K562 (cell line): ENCODE measurements around the gene NR6A1. TPM values are rescaled to one million over a fixed set of nuclear protein-coding genes. Genes with fewer than 3 reads are reported as not detected.

ENCODE experiments used
- ATAC-seq: fragments of 200-7000 bp; cut with Tn5 transposase; 3 replicates; pipeline ENCODE4 v1.9.1; 2020; ENCODE audit warnings: moderate library complexity
- BruUV-seq: library from RNA; stranded (reverse); fragments of 400-500 nt; replicated peaks from 2 replicates; lab custom pipeline; 2021; lab: Mats Ljungman, UMichigan
- CTCF ChIA-PET: fragments of 300-600 bp; formaldehyde crosslinking; extraction: SDS; loops from one replicate; lab custom pipeline; 2021; ENCODE audit warnings: low intra/inter-chr PET ratio; lab: Yijun Ruan, JAX
- POLR2A ChIA-PET: fragments of 300-600, 350-650 bp; sonication (Branson Sonifier 250); formaldehyde crosslinking; extraction: SDS; loops from one replicate; lab custom pipeline; 2021; ENCODE audit warnings: antibody characterized with exemption, inconsistent platforms; lab: Yijun Ruan, JAX
- DNase-seq, 4 experiments: peaks; one replicate each; pipeline versions ENCODE4 v3.0.0 to v3.0.0-alpha.2; 2011 to 2018; ENCODE audit warnings: low spot score in 3 of 4, mixed read lengths in 3 of 4; ENCODE audit errors: extremely low read depth in 1 of 4
- FAIRE-seq: peaks from 2 replicates; lab custom pipeline; 2011; peaks lifted over from hg19 to GRCh38; lab: Jason Lieb, UNC
- H2AFZ ChIP-seq: 2 replicates; pipeline ENCODE4 v1.6.0; 2011; ENCODE audit warnings: low read depth, low read length, control low read depth, inconsistent platforms
- H3K27ac ChIP-seq: fragments of 200-600 bp; 3 replicates; pipeline ENCODE4 v1.8.0; 2011; ENCODE audit warnings: low read depth, mild to moderate bottlenecking, control low read depth, inconsistent platforms, low read length, moderate library complexity, mixed read lengths; ENCODE audit errors: extremely low read depth
- H3K27me3 ChIP-seq, 2 experiments: fragments of 300-600 bp in 1 of 2; 2 replicates in 1 of 2; 3 replicates in 1 of 2; pipeline versions ENCODE4 v1.6.0 to v1.8.0; 2011; ENCODE audit warnings: inconsistent platforms in 2 of 2, low read length in 2 of 2, mild to moderate bottlenecking in 1 of 2, mixed read lengths in 1 of 2, moderate library complexity in 1 of 2; ENCODE audit not compliant: control insufficient read depth in 2 of 2, insufficient read depth in 2 of 2
- H3K36me3 ChIP-seq: fragments of 300-600 bp; 3 replicates; pipeline ENCODE4 v1.8.0; 2011; ENCODE audit warnings: mild to moderate bottlenecking, low read length, inconsistent platforms; ENCODE audit not compliant: control insufficient read depth, insufficient read depth
- H3K4me1 ChIP-seq, 2 experiments: fragments of 200-600 bp in 1 of 2; replicated peaks in 1 of 2; 2 replicates in 1 of 2; 3 replicates in 1 of 2; pipeline versions ENCODE4 v1.5.1 to v1.8.0; 2011; ENCODE audit warnings: inconsistent platforms in 2 of 2, low read length in 2 of 2, mild to moderate bottlenecking in 1 of 2, mixed read lengths in 1 of 2, moderate library complexity in 1 of 2; ENCODE audit not compliant: control insufficient read depth in 2 of 2, insufficient read depth in 2 of 2
- H3K4me2 ChIP-seq: 2 replicates; pipeline ENCODE4 v1.6.1; 2011; ENCODE audit warnings: low read length, control low read depth, inconsistent platforms, mixed read lengths; ENCODE audit not compliant: insufficient read depth
- H3K4me3 ChIP-seq: fragments of 200-600 bp; sonication (generic), shearing (Covaris generic); 2 replicates; pipeline ENCODE4 v1.5.1; 2016; ENCODE audit warnings: control low read depth, inconsistent platforms
- H3K79me2 ChIP-seq: fragments of 200-600 bp; 3 replicates; pipeline ENCODE4 v1.8.0; 2011; ENCODE audit warnings: low read length, inconsistent platforms; ENCODE audit not compliant: control insufficient read depth, insufficient read depth
- H3K9ac ChIP-seq, 2 experiments: 2 replicates each; pipeline versions ENCODE4 v1.6.0 to v1.6.1; 2011; ENCODE audit warnings: low read depth in 2 of 2, low read length in 2 of 2, control low read depth in 1 of 2, inconsistent platforms in 1 of 2, mild to moderate bottlenecking in 1 of 2, mixed read lengths in 1 of 2; ENCODE audit not compliant: insufficient read depth in 1 of 2
- H3K9me1 ChIP-seq: one replicate; pipeline ENCODE4 v1.6.0; 2011; ENCODE audit warnings: inconsistent platforms, mild to moderate bottlenecking, low read length, moderate library complexity; ENCODE audit not compliant: control insufficient read depth, insufficient read depth
- H3K9me3 ChIP-seq: replicated peaks from 2 replicates; pipeline ENCODE4 v1.5.1; 2011; ENCODE audit warnings: low read depth, low read length, inconsistent platforms; ENCODE audit not compliant: control insufficient read depth, insufficient read depth
- H4K20me1 ChIP-seq: replicated peaks from 2 replicates; pipeline ENCODE4 v1.6.1; 2011; ENCODE audit warnings: low read length, inconsistent platforms, mixed read lengths; ENCODE audit not compliant: control insufficient read depth, insufficient read depth
- FOXK1 ChIP-seq: sonication (generic); formaldehyde crosslinking; IDR thresholded peaks from 2 replicates; pipeline ENCODE4 v1.8.0; 2022; ENCODE audit warnings: missing genetic modification reagents, mild to moderate bottlenecking, borderline replicate concordance
- RBM39 ChIP-seq: fragments of 200-400 bp; formaldehyde crosslinking; optimal IDR thresholded peaks from 2 replicates; pipeline ENCODE3; 2018; ENCODE audit warnings: low read depth, low read length
- SREBF1 ChIP-seq: fragments of 150-350 bp; IDR thresholded peaks from 2 replicates; pipeline ENCODE4 v1.6.1; 2014; ENCODE audit warnings: antibody characterized with exemption, low read depth, low read length, borderline replicate concordance
- ZBTB34 ChIP-seq: fragments of 250-450 bp; sonication (Bioruptor Pico); IDR thresholded peaks from 2 replicates; pipeline ENCODE4 v1.8.0; 2021; ENCODE audit warnings: mild to moderate bottlenecking, moderate library complexity
- ZNF224 ChIP-seq: sonication (generic); formaldehyde crosslinking; IDR thresholded peaks from 2 replicates; pipeline ENCODE4 v1.8.0; 2022; ENCODE audit warnings: mild to moderate bottlenecking, missing genetic modification reagents
- ZNF318 ChIP-seq, 2 experiments: fragments of 450-650 bp; IDR thresholded peaks; 2 replicates each; pipeline ENCODE4 v1.6.1; 2016; ENCODE audit warnings: mild to moderate bottlenecking in 2 of 2, borderline replicate concordance in 1 of 2, low read depth in 1 of 2, moderate library complexity in 1 of 2
- ZNF644 ChIP-seq: fragments of 200-800 bp; sonication (Bioruptor generic); IDR thresholded peaks from 2 replicates; pipeline ENCODE4 v1.6.1; 2016; ENCODE audit warnings: low read depth, missing genetic modification characterization, missing compliant biosample characterization
- WGBS: fragments of 100-300 bp; shearing (Covaris generic); methylation state at CpG from one replicate; pipeline ENCODE4 v1.1.6; 2016; ENCODE audit warnings: low coverage, mixed read lengths; ENCODE audit not compliant: insufficient coverage; ENCODE audit errors: missing lambda C conversion rate; 5-methylcytosine and 5-hydroxymethylcytosine counted together
- in situ Hi-C: fragments of 300-500 bp; cut with MboI; formaldehyde crosslinking; loops from 4 replicates; pipeline ENCODE4 v1.15.0; 2018; ENCODE audit warnings: inconsistent platforms, mixed read lengths
- intact Hi-C: fragments of 100-400 bp; cut with micrococcal nuclease; formaldehyde crosslinking; loops from 2 replicates; pipeline ENCODE4 v1.14.2; 2022
- polyA plus RNA-seq, 8 experiments: library from polyadenylated mRNA; depleted of rRNA in 4 of 8; stranded (reverse) in 5 of 8; unstranded in 3 of 8; fragments of >200 nt; fragmentation: Nextera tagmentation in 2 of 8; fragmentation: Illumina TruSeq in 1 of 8; extraction: Ambion mirVana in 2 of 8; extraction: Trizol in 1 of 8; gene quantifications; 2 replicates each; pipeline versions ENCODE4 v1.2.1 to v1.2.3, GENCODE V29; 2011 to 2014; ENCODE audit warnings: inconsistent platforms in 1 of 8, missing spikeins in 1 of 8
- total RNA-seq, 7 experiments: library from RNA; depleted of rRNA in 6 of 7; stranded (reverse); fragments of >200 nt in 6 of 7; fragmentation: Illumina TruSeq in 2 of 7; extraction: Trizol in 2 of 7; gene quantifications; 2 replicates each; pipeline versions ENCODE4 v1.2.1 to v1.2.3, GENCODE V29; 2011 to 2021; ENCODE audit warnings: low replicate concordance in 1 of 7

NR6A1 gene
- total and polyA plus RNA-seq, 9 of the 15 experiments (the other 6 are each of a cell fraction or from before 2014, with no cell fraction given): 9.7 to 55.4 (median 28.3) TPM

- no peak for FAIRE-seq
- H3K9ac ChIP-seq: no peak overlapping the region
These were observed 85.9 kb downstream of the NR6A1 start for GRCh38 chr9:124685217-124685616.

GRCh38 chr9:124684169-124684568 is 86.9 kb downstream of the NR6A1 start:
- intact Hi-C loops: no loop called here
- Histone ChIP-seq H2AFZ (no peak overlapping the region), H3K27me3 (no peaks in the 10 kb centered on the region), H3K4me1 (peaks cover 0 to 3% of the 10 kb centered on the region in 2 experiments; a peak in 1 of 5 replicates), H3K4me2 (no peak overlapping the region), H4K20me1 (0 out of 2 replicates have a peak, but pooled peaks cover 4% of the 10 kb centered on the region), H3K36me3 (peaks cover 15% of the 10 kb centered on the region; the same call in 2 of the 3 replicates), H3K79me2 (no peaks in the 10 kb centered on the region), H3K4me3 (no peak overlapping the region), H3K9ac (no peak overlapping the region), H3K9me3 (no peaks in the 10 kb centered on the region), H3K27ac (no peak overlapping the region), H3K9me1 (no peaks in the 10 kb centered on the region)
- FAIRE-seq (no peak), ATAC-seq (no peak), DNase-seq (no peak)
- 89% methylated on average over 1 of the region's 1 CpG for WGBS
- BruUV-seq: no TSS peak
- ChIA-PET CTCF (no interaction called here), POLR2A (no interaction called here)
- in situ Hi-C loops: no loop called here
- TF ChIP-seq ZBTB34 (CRISPR knock-in tag) (no peak), FOXK1 (CRISPR knock-in tag) (no peak), RBM39 (no peak), ZNF318 (IDR thresholded peaks at IDR 0.05; ENCODE audit: borderline replicate concordance in 1 of 2, low read depth in 1 of 2) (no peak)

More at GRCh38 chr9:124685217-124685616, 85.9 kb downstream of the NR6A1 start:
- BruUV-seq: no TSS peak
- in situ Hi-C loops: no loop called here
- Histone ChIP-seq H3K27ac (no peak overlapping the region), H3K4me2 (no peak overlapping the region), H3K4me3 (no peak overlapping the region), H3K9me1 (no peaks in the 10 kb centered on the region), H3K27me3 (no peaks in the 10 kb centered on the region), H3K36me3 (peaks cover 15% of the 10 kb centered on the region; the same call in 2 of the 3 replicates), H3K79me2 (no peaks in the 10 kb centered on the region), H2AFZ (no peak overlapping the region), H3K9me3 (no peaks in the 10 kb centered on the region), H4K20me1 (0 out of 2 replicates have a peak, but pooled peaks cover 4% of the 10 kb centered on the region), H3K4me1 (peaks cover 0 to 3% of the 10 kb centered on the region in 2 experiments; a peak in 1 of 5 replicates)
- intact Hi-C loops: no loop called here
- 93% methylated on average over 5 of the region's 5 CpGs for WGBS
- ATAC-seq: no peak
- no peak for DNase-seq
- TF ChIP-seq ZNF644 (no peak), SREBF1 (no peak), ZNF224 (CRISPR knock-in tag) (no peak)
- POLR2A ChIA-PET: no interaction called here
- CTCF ChIA-PET: no interaction called here
